Loucy (cell line): ENCODE measurements around the gene PBXIP1.

Source experiments
- H2AFZ ChIP-seq: fragments of 200-600 bp; sonication (generic); 2 replicates; pipeline ENCODE4 v1.6.0; 2016; ENCODE audit warnings: antibody characterized with exemption, mild to moderate bottlenecking, low read length, moderate library complexity
- H3F3A ChIP-seq: fragments of 200-600 bp; 2 replicates; pipeline ENCODE4 v1.6.0; 2016; ENCODE audit warnings: antibody characterized with exemption, low read depth, mild to moderate bottlenecking
- H3K27me3 ChIP-seq: fragments of 200-600 bp; sonication (generic); 2 replicates; pipeline ENCODE4 v1.6.1; 2014; ENCODE audit warnings: low read length, mild to moderate bottlenecking; ENCODE audit not compliant: insufficient read depth, poor library complexity, severe bottlenecking
- H3K36me3 ChIP-seq: fragments of 200-600 bp; sonication (generic); 2 replicates; pipeline ENCODE4 v1.6.1; 2016; ENCODE audit warnings: low read length; ENCODE audit not compliant: insufficient read depth
- H3K4me1 ChIP-seq: fragments of 200-600 bp; sonication (generic); 2 replicates; pipeline ENCODE4 v1.5.1; 2014; ENCODE audit warnings: low read length, mild to moderate bottlenecking; ENCODE audit not compliant: insufficient read depth, poor library complexity, severe bottlenecking
- H3K4me2 ChIP-seq: fragments of 200-600 bp; sonication (generic); 2 replicates; pipeline ENCODE4 v1.6.0; 2014; ENCODE audit warnings: antibody characterized with exemption, low read length, low read depth, mild to moderate bottlenecking; ENCODE audit not compliant: poor library complexity, severe bottlenecking
- H3K4me3 ChIP-seq: fragments of 200-600 bp; sonication (generic); 2 replicates; pipeline ENCODE4 v1.5.1; 2014; ENCODE audit warnings: low read length, mild to moderate bottlenecking, mixed read lengths; ENCODE audit not compliant: poor library complexity, severe bottlenecking
- H3K79me2 ChIP-seq: fragments of 200-600 bp; sonication (generic); 2 replicates; pipeline ENCODE4 v1.6.1; 2014; ENCODE audit warnings: low read length; ENCODE audit not compliant: insufficient read depth
- H3K9ac ChIP-seq: fragments of 200-600 bp; sonication (generic); 2 replicates; pipeline ENCODE4 v1.6.0; 2014; ENCODE audit warnings: mild to moderate bottlenecking, low read depth, low read length, moderate library complexity; ENCODE audit not compliant: poor library complexity, severe bottlenecking
- H3K9me2 ChIP-seq: fragments of 200-600 bp; sonication (generic); replicated peaks from 2 replicates; pipeline ENCODE4 v1.6.1; 2016; ENCODE audit warnings: low read depth, low read length, mixed read lengths
- H3K9me3 ChIP-seq: fragments of 200-600 bp; sonication (generic); 2 replicates; pipeline ENCODE4 v1.6.1; 2014; ENCODE audit warnings: mild to moderate bottlenecking, antibody characterized with exemption, low read length, low read depth; ENCODE audit not compliant: insufficient read depth
- H4K20me1 ChIP-seq: fragments of 200-600 bp; sonication (generic); 2 replicates; pipeline ENCODE4 v1.6.0; 2014; ENCODE audit warnings: antibody characterized with exemption, low read length, mild to moderate bottlenecking; ENCODE audit not compliant: insufficient read depth, poor library complexity, severe bottlenecking
- CTCF ChIP-seq: fragments of 200-600 bp; sonication (generic); conservative IDR thresholded peaks from 2 replicates; pipeline ENCODE4 v1.5.1; 2014; ENCODE audit warnings: mild to moderate bottlenecking, antibody characterized with exemption, low read length
- EZH2phosphoT487 ChIP-seq: fragments of 200-600 bp; IDR thresholded peaks from 2 replicates; pipeline ENCODE4 v1.6.1; 2018; ENCODE audit warnings: antibody characterized with exemption, mild to moderate bottlenecking, moderate library complexity, borderline replicate concordance

PBXIP1 gene

GRCh38 chr1:154937085-154937987 is 18.6 kb downstream of the PBXIP1 start:
- Histone ChIP-seq H3F3A (peaks cover 8% of the 10 kb centered on the region; the same call in 1 of the 2 replicates), H4K20me1 (no peaks in the 10 kb centered on the region), H3K36me3 (no peaks in the 10 kb centered on the region), H3K4me2 (peak overlapping the region; percentile 84), H3K9me3 (no peaks in the 10 kb centered on the region), H3K9ac (peak overlapping the region; percentile 89), H2AFZ (peak overlapping the region; percentile 89), H3K27me3 (no peaks in the 10 kb centered on the region), H3K9me2 (no peaks in the 10 kb centered on the region), H3K4me1 (peaks cover 65% of the 10 kb centered on the region), H3K4me3 (peak overlapping the region; percentile 90), H3K79me2 (peaks cover 20% of the 10 kb centered on the region)
- TF ChIP-seq EZH2phosphoT487 (no peak), CTCF (peak; percentile 34)

- Histone ChIP-seq H3K9me2 (no peaks in the 10 kb centered on the region), H3K4me1 (peaks cover 58% of the 10 kb centered on the region), H4K20me1 (no peaks in the 10 kb centered on the region), H3K9me3 (no peaks in the 10 kb centered on the region), H3F3A (peaks cover 8% of the 10 kb centered on the region; the same call in 1 of the 2 replicates), H3K79me2 (peaks cover 20% of the 10 kb centered on the region), H3K9ac (peak within 1 kb of the TSS; percentile 89), H3K36me3 (no peaks in the 10 kb centered on the region), H2AFZ (peak within 1 kb of the TSS; percentile 89), H3K4me2 (peak within 1 kb of the TSS; percentile 84), H3K4me3 (peak within 1 kb of the TSS; percentile 90), H3K27me3 (no peaks in the 10 kb centered on the region)
- TF ChIP-seq EZH2phosphoT487 (no peak), CTCF (peak; percentile 51)
These were observed 19.3 kb downstream of the PBXIP1 start, which contains the start of gene PMVK for GRCh38 chr1:154936555-154937084. TSS of gene PMVK (minus strand) at chr1:154936719. CDS start at chr1:154936685, 34 bp downstream.

- Histone ChIP-seq H3K4me3 (peak overlapping the region; percentile 90), H3K36me3 (no peaks in the 10 kb centered on the region), H3K9me3 (no peaks in the 10 kb centered on the region), H3K4me2 (peak overlapping the region; percentile 84), H2AFZ (peak overlapping the region; percentile 89), H3K9ac (peak overlapping the region; percentile 89), H3K79me2 (peaks cover 20% of the 10 kb centered on the region), H3K27me3 (no peaks in the 10 kb centered on the region), H4K20me1 (no peaks in the 10 kb centered on the region), H3K4me1 (peaks cover 51% of the 10 kb centered on the region), H3K9me2 (no peaks in the 10 kb centered on the region), H3F3A (peaks cover 8% of the 10 kb centered on the region; the same call in 1 of the 2 replicates)
- no peak for TF ChIP-seq CTCF
- no peak for TF ChIP-seq EZH2phosphoT487
These were observed 19.9 kb downstream of the PBXIP1 start for GRCh38 chr1:154935749-154936554.
